CD4-positive, alpha-beta T cell treated with Interleukin-21 for 1 hour (primary cell): ENCODE measurements around the gene SPOUT1.
A peak's percentile ranks its signal among the peaks of the same experiment; 100 is the strongest.
"Not testable (repeated sequence)": the region's sequence is repeated elsewhere in the genome, so short reads cannot be mapped to it uniquely, and the experiment has no call there.

Experiments
- DNase-seq: peaks from one replicate; pipeline ENCODE4 v3.0.0-alpha.2; 2020

SPOUT1 gene

GRCh38 chr9:128808543-128808942, 21.1 kb downstream of the SPOUT1 start:
- DNase-seq, result no peak

DNA sequence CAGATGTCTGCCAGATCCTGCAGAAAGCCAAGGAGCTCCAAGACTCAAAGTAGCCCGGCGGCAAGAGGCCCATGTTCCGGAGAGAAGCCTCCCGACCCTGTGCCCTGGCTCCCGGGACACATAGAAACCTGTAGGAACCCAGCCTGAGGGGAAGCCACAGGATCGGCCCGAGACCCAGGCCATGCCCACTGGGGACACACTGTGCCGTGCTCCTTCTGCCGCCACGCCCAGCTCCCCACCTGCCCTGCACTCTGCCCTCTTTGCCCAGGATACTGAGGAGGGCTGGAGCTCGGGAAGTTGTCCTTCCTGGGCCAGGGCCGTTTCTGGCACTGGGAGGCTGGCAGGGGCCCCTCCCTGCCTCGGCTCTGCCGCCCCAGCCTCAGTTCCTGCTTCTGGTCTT, 21.8 kb downstream of the SPOUT1 start:
- DNase-seq, result no peak

DNA sequence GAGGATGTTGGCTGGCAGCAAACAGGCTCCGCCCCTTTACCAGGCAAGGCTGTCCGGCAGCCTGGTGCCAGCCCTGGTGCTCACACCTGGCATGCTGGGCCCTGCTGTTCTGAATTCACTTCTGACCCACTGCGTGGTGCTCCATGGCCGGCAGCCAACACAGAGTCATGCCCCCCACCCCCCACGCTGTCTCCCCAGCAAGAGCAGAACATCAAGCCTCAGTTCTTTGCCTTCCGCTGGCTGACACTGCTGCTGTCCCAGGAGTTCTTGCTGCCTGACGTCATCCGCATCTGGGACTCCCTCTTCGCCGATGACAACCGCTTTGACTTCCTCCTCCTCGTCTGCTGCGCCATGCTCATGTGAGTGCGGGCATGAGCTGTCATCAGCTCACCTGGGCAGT, 23.9 kb downstream of the SPOUT1 start:
- no peak for DNase-seq

DNA sequence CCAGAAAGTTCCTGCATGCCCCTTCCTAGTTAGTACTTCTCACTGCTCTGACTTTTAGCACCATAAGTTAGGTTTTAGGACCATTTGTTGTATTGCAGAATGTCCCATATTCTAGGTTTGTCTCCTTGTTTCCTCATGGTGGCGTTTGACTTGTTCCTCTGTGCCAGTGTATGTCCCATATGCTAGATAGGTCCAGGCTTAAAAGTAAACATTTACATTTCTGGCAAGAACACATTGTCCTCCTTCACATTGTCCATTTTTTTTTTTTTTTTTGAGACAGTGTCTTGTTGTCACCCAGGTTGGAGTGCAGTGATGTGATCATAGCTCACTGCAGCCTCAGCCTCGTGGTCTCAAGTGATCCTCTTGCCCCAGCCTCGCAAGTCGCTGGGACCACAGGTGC, 27.1 kb downstream of the SPOUT1 start:
- DNase-seq, result no peak

DNA sequence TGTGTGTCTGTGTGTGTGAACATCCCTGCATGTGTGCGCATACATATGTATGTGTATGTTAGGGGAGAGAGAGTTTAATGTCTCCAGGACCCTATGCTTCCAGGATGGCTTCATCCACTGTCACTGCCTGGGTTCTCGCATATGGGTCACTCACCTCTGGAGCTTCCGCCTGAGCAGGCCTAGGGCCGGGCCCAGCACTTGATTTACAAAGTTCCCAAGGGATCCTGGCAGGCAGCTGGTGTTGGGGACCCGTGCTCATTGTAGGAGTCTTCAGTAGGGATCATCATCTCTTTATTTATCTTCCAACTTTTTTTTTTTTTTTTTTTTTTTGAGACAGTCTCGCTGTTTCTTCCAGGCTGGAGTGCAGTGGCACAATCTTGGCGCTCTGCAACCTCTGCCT, 29.5 kb downstream of the SPOUT1 start:
- no peak for DNase-seq

GRCh38 chr9:128798896-128799295, 30.7 kb downstream of the SPOUT1 start:
- DNase-seq, result no peak

DNA sequence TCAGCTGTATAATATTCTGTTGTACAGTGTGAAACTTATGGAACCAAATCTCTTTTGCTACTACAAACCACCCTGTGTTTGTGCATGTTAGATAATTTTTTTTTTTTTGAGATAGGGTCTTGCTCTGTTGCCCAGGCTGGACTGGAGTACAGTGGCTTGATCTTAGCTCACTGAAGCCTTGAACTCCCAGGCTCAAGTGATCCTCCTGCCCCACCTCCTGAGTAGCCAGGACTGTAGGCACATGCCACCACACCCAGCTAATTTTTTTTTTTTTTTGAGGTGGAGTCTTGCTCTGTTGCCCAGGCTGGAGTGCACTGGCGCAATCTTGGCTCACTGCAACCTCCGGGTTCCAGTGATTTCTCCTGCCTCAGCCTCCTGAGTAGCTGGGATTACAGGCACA, 34.6 kb downstream of the SPOUT1 start:
- not testable (repeated sequence) for DNase-seq

GRCh38 chr9:128792978-128793686, 36.5 kb downstream of the SPOUT1 start:
- DNase-seq, result no peak

GRCh38 chr9:128792134-128792533, 37.5 kb downstream of the SPOUT1 start:
- no peak for DNase-seq

- DNase-seq, result no peak
Observed at GRCh38 chr9:128790536-128790935, 39.1 kb downstream of the SPOUT1 start.

- DNase-seq, result no peak
Observed at GRCh38 chr9:128788445-128788844, 41.1 kb downstream of the SPOUT1 start.

GRCh38 chr9:128787659-128788058, 41.9 kb downstream of the SPOUT1 start:
- no peak for DNase-seq

- DNase-seq, result peak; percentile 91
Observed at GRCh38 chr9:128786681-128787601, 42.7 kb downstream of the SPOUT1 start, which contains the start of gene TBC1D13. Gene TBC1D13, plus strand, starts transcription at chr9:128787253. Its CDS starts 101 bp downstream, at chr9:128787354.

DNA sequence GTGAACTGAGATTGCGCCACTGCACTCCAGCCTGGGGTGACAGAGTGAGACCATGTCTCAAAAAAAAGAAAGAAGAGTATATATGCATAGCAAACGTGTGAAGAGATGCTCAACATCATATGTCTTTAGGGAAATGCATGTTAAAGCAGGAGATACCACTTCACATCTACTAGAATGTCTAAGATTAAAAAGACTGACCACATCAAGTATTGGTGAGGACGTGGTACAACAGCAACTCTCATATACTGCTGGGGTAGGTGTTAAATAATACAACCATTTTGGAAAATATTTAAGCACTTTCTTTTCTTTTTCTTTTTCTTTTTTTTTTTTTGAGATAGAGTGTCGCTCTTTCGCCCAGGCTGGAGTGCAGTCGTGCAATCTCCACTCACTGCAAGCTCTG, 44.2 kb downstream of the SPOUT1 start:
- no peak for DNase-seq

DNA sequence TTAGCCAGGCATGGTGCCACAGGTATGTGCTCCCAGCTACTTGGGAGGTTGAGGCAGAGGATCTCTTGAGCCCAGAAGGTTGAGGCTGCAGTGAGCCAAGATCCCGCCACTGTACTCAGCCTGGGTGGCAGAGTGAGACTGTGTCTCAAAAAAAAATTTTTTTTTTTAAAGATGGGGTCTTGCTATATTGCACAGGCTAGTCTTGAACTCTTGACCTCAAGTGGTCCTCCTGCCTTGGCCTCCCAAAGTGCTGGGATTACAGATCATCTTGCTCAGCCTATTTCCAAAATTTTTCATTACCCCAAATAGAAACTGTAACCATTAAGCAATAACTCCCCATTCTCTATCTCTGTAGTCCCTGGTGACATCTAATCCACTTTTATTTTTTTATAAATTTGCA, 46.9 kb downstream of the SPOUT1 start:
- no peak for DNase-seq

DNA sequence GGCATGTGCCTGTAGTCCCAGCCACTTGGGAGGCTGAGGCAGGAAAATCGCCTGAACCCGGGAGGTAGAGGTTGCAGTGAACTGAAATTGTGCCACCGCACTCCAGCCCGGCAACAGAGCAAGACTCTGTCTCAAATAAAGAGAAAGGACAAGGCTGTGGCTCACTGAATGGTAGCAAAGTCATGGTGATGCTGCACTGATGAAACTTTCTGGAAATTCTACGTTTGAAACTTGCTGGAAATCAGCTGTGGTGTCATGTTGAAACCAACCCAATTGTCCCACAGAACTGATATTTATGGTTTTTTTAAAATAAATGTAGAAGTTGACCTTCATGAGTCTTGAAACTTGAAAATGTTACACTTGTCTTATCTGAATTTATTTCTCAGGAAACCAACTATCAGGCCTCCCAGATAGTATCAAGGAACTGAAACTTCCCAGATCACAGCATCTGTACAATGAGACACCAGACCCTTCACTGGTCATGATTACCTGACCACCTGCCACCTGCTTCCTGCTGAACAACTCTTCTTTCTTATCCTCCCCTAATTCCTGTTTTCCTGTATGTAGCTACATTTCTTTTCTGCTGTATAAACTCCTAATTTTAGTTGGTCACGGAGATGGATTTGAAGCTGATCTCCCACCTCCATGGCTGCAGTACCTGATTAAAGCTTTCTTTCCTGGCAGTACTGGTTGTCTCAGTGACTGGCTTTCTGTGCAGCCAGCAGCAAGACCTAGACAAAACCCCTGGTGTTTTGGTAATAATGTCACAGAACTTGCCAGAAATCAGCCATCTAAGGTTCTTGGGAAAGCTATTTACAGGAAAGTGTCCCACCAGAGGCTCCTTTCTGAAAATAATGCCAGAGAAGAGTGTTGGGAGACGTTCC, 48.2 kb downstream of the SPOUT1 start:
- no peak for DNase-seq

DNA sequence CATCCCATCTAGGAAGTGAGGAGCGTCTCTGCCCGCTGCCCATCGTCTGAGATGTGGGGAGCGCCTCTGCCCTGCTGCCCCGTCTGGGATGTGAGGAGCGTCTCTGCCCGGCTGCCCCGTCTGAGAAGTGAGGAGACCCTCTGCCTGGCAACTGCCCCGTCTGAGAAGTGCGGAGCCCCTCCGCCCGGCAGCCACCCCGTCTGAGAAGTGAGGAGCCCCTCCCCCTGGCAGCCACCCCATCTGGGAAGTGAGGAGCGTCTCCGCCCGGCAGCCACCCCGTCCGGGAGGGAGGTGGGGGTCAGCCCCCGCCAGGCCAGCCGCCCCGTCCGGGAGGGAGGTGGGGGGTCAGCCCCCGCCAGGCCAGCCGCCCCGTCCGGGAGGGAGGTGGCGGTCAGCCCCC, 49.5 kb downstream of the SPOUT1 start:
- DNase-seq, result not testable (repeated sequence)

DNA sequence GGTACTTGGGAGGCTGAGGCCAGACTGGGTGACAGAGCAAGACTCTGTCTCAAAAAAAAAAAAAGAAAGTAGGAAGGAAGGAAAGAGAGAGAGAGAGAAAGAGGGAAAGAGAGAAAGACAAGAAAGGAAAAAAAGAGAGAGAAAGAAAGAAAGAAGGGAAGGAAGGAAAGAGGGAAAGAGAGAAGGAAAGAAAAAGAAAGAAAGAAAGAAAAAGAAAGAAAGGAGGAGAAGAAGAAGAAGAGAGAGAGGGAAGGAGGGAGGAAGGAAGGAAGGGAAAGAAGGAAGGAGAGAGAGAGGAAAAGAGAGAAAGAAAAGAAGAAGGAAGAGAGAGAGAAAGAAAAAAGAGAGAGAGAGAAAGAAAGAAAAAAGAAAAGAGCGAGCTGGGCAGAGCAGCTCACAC, 54.8 kb downstream of the SPOUT1 start:
- DNase-seq, result no peak

DNA sequence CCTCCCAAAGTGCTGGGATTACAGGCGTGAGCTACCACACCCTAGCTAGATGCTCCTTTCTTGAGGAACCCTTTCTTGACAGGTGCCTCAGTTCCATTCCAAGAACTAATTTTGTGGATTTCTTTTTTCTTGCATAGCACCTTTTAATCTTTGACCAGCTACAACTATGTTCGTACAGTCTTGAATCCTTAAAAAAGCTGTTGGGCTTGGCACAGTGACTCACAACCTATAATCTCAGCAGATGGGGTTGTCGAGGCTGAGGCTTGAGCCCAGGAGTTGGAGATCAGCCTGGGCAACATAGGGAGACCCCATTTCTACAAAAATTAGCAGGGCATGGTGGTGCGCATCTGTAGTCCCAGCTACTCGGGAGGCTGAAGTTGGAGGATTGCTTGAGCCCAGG, 56.5 kb downstream of the SPOUT1 start:
- no peak for DNase-seq

DNA sequence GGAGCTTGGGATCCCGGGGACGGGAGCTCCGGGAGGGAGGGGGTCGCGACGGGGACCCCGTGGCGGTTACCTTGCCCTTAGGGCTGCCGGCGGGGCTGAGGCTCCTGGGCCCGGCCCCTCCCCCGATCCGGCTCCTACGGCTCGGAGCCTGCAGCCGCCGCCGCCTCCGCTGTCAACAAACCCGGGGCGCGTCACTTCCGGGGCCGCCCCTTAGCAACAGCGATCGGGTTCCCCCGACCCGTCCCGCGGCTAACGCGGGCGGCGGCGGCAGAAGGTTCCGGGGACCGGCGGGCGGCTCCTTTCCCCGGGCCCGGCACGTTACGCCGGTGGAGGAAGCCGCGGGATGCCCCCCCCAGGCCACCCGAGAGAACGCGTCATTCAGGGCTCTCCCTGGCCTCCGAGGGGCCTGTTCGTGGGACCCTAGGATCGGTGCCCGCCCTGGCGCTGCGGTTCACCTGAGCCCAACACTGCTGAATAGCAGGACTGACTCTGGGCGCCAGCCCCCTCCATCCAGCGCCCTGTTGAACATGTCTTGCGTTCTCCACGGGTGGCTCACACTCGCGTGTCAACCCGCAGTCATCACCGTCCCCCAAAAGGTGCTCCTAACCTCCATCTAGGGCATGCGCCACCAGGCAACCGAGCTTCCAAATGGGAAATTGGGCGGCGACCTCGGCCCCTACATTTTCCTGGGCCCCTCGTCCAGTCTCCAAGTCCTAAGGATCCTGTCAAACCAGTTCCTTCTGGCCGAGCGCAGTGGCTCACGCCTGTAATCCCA, 57.7 kb downstream of the SPOUT1 start, which contains the start of gene ZER1:
Gene ZER1, minus strand, starts transcription at position 183 of the 775 bp plus-strand sequence. CDS start 16,362 bp downstream, outside the sequence.
- peak; percentile 93 for DNase-seq

DNA sequence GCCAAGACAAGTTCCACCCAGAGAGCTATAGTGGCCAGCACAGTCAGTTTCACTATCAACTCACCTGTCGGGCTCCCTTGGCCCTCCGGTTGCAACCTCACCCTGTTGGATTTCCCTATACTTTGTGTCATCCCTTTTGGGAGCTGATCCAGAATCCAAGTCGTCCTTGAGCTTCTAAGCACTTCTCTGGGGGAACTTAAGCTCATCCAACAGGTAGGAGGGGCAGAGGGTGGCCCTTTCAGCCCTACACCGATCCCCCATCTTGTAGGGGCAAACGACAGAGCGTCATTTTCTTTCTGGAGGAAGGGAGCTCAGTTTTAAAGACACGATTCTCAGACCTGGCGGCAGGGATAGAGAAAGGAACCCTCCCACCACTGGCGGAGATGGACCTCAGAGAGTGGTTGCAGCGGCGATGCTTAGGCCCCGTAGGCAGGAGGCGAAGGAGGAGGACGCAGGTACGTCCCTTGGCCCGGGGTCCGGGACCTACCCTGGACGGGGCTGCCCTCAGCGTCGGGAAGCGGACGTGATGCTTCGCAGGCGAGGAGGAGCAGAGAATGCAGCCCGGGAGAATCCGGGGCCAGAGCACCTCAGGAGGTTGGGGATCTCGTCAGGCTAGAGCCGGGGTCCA, 58.4 kb downstream of the SPOUT1 start:
- DNase-seq, result peak; percentile 30
